ACC112 (cell line): ENCODE measurements around the gene FAM107A.

Source experiments
- H2AFZ ChIP-seq: fragments of 200-600 bp; sonication (generic); one replicate; pipeline ENCODE4 v1.6.0; 2017; ENCODE audit warnings: antibody characterized with exemption, low read length; ENCODE audit not compliant: unreplicated experiment
- H3K27ac ChIP-seq: fragments of 200-600 bp; sonication (generic); 2 replicates; pipeline ENCODE4 v1.5.1; 2014; ENCODE audit warnings: low read depth, mild to moderate bottlenecking, antibody characterized with exemption, low read length, moderate library complexity
- H3K27me3 ChIP-seq: fragments of 200-600 bp; sonication (generic); 2 replicates; pipeline ENCODE4 v1.6.1; 2014; ENCODE audit warnings: mild to moderate bottlenecking, antibody characterized with exemption, low read length, moderate library complexity, mixed read lengths; ENCODE audit not compliant: insufficient read depth
- H3K36me3 ChIP-seq: fragments of 200-600 bp; sonication (generic); 2 replicates; pipeline ENCODE4 v1.6.1; 2016; ENCODE audit warnings: mild to moderate bottlenecking, antibody characterized with exemption, low read length, moderate library complexity, mixed read lengths; ENCODE audit not compliant: insufficient read depth
- H3K4me1 ChIP-seq: fragments of 200-600 bp; sonication (generic); one replicate; pipeline ENCODE4 v1.6.1; 2016; ENCODE audit warnings: low read length, mixed read lengths; ENCODE audit not compliant: insufficient read depth, unreplicated experiment, control insufficient read depth
- H3K4me3 ChIP-seq: fragments of 200-600 bp; sonication (generic); 2 replicates; pipeline ENCODE4 v1.5.1; 2014; ENCODE audit warnings: mild to moderate bottlenecking, low read depth, low read length
- H3K79me2 ChIP-seq: fragments of 200-600 bp; sonication (generic); one replicate; pipeline ENCODE4 v1.6.0; 2016; ENCODE audit warnings: low read length; ENCODE audit not compliant: control insufficient read depth, unreplicated experiment, insufficient read depth

FAM107A gene

GRCh38 chr3:58577269-58577821 is at the start of gene FAM107A:
FAM107A (minus strand) TSS chr3:58577391; CDS start chr3:58569860, 7,531 bp downstream.
- no peak within 1 kb of the TSS for H2AFZ ChIP-seq
- H3K36me3 ChIP-seq, result no peaks in the 10 kb centered on the region
- peak within 1 kb of the TSS; percentile 7; the same call in 1 of the 2 replicates for H3K4me3 ChIP-seq
- no peaks in the 10 kb centered on the region for H3K79me2 ChIP-seq
- peak within 1 kb of the TSS; percentile 28; the same call in 1 of the 2 replicates for H3K27ac ChIP-seq
- no peaks in the 10 kb centered on the region for H3K27me3 ChIP-seq
- peaks cover 5% of the 10 kb centered on the region for H3K4me1 ChIP-seq

DNA sequence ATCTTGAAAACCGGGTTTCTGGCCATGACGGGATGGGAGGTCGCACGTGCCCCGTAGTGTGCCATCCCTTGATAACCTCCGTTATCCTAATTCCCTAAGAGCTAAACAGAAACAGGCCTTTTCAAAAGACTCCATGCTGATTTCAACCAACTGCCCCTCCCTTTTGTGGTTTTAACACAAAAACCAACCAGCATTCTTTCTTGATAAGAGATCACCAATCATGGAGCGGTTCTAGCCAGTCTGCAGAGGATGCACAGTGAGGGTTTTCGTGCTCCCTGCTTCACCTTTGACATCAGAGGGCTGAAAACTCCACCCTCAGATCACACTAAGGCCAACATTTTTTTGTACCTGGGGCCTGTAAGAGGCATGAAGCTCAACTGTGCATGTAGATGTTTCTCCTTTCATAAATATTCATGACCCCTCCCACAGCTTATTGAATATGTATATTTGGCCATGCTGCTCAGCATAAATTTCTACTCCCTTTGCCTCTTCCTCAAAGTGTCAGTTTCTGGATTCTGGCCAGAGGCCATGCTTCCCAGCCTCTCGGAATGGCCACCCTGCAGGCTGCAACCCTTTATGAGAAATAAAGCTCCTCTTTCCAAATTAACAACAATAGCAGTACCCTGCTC is 48.1 kb upstream of the FAM107A start:
- H3K27me3 ChIP-seq, result no peaks in the 10 kb centered on the region
- H3K4me1 ChIP-seq, result peaks cover 30% of the 10 kb centered on the region
- H3K79me2 ChIP-seq, result no peaks in the 10 kb centered on the region

GRCh38 chr3:58624550-58624949 is 47.4 kb upstream of the FAM107A start:
- Histone ChIP-seq H2AFZ (no peak overlapping the region), H3K4me1 (peaks cover 24% of the 10 kb centered on the region), H3K27me3 (no peaks in the 10 kb centered on the region), H3K79me2 (no peaks in the 10 kb centered on the region), H3K27ac (no peak overlapping the region), H3K4me3 (no peak overlapping the region), H3K36me3 (no peaks in the 10 kb centered on the region)

More for the DNA sequence above, 48.1 kb upstream of the FAM107A start:
- no peak overlapping the region for H3K27ac ChIP-seq
- no peak overlapping the region for H3K4me3 ChIP-seq
- H3K36me3 ChIP-seq, result no peaks in the 10 kb centered on the region
- H2AFZ ChIP-seq, result no peak overlapping the region

GRCh38 chr3:58623961-58624360 is 46.8 kb upstream of the FAM107A start:
- Histone ChIP-seq H3K79me2 (no peaks in the 10 kb centered on the region), H3K36me3 (no peaks in the 10 kb centered on the region), H3K4me1 (peaks cover 19% of the 10 kb centered on the region), H3K27me3 (no peaks in the 10 kb centered on the region), H3K27ac (no peak overlapping the region), H3K4me3 (no peak overlapping the region), H2AFZ (no peak overlapping the region)

DNA sequence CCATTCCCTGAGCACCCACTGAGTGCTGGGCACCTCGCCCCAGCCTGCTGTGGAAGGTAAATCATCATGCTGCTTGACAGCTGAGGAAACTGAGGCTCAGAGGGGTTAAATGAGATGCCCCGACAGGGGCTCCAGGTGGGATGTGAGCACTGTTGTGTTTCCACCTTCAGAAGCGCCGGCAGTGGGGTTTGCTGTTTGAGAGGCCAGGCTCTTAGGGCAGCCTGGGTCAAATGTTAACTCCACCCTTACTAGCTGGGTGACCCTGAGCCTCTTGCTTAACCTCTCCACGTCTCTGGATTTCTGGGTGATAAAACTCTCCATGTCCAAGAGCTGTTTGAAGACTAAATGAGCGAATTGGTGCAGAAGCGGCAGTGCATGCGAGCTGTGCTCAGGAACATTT is 46.3 kb upstream of the FAM107A start:
- peaks cover 14% of the 10 kb centered on the region for H3K4me1 ChIP-seq
- no peaks in the 10 kb centered on the region for H3K79me2 ChIP-seq
- no peaks in the 10 kb centered on the region for H3K36me3 ChIP-seq
- H3K27ac ChIP-seq, result no peak overlapping the region
- no peak overlapping the region for H2AFZ ChIP-seq
- no peaks in the 10 kb centered on the region for H3K27me3 ChIP-seq
- no peak overlapping the region for H3K4me3 ChIP-seq

DNA sequence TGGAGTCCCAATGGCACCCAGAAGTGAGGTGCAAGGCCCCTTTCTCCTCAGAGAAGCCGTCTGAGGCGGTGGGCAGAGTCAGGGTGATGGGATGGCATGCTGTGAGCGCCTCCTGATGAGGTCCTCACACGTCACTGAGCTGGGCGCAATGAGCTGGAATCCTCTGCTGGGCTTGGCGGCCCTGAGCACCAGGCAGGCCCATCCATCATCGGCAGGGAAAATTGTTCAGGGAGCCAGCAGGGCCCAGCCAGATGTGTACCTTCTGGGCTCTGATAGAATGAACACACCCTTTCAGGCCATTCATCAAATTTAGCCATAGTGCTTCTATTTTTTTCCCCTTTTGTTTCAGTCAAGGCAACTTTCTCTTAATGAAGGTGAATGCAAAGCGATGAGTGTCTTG is 45.7 kb upstream of the FAM107A start:
- Histone ChIP-seq H3K79me2 (no peaks in the 10 kb centered on the region), H3K4me3 (no peak overlapping the region), H2AFZ (no peak overlapping the region), H3K27ac (no peak overlapping the region), H3K36me3 (no peaks in the 10 kb centered on the region), H3K4me1 (peaks cover 9% of the 10 kb centered on the region), H3K27me3 (no peaks in the 10 kb centered on the region)

DNA sequence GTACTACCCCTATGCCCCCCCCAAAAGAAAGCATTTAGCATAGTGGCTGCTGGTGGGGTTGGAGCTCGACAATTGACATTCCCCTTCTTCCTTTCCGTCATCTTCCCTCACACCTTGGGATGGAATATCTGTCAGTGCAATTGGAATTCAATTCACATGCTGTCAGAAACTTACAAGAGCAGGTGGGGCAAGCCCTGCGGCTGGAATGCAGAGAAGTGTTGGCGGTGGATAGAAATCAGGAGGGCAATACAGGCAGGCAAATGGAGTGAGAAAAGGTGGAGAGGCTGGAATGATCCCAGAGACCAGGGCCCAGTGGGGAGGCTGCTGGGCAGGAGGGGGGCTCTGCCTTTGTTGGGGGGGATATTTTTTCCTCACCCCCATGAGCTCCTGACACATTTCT is 45.2 kb upstream of the FAM107A start:
- H3K27me3 ChIP-seq, result no peaks in the 10 kb centered on the region
- H3K27ac ChIP-seq, result no peak overlapping the region
- H3K79me2 ChIP-seq, result no peaks in the 10 kb centered on the region
- no peak overlapping the region for H3K4me3 ChIP-seq
- no peak overlapping the region for H2AFZ ChIP-seq
- H3K36me3 ChIP-seq, result no peaks in the 10 kb centered on the region
- peaks cover 4% of the 10 kb centered on the region for H3K4me1 ChIP-seq

DNA sequence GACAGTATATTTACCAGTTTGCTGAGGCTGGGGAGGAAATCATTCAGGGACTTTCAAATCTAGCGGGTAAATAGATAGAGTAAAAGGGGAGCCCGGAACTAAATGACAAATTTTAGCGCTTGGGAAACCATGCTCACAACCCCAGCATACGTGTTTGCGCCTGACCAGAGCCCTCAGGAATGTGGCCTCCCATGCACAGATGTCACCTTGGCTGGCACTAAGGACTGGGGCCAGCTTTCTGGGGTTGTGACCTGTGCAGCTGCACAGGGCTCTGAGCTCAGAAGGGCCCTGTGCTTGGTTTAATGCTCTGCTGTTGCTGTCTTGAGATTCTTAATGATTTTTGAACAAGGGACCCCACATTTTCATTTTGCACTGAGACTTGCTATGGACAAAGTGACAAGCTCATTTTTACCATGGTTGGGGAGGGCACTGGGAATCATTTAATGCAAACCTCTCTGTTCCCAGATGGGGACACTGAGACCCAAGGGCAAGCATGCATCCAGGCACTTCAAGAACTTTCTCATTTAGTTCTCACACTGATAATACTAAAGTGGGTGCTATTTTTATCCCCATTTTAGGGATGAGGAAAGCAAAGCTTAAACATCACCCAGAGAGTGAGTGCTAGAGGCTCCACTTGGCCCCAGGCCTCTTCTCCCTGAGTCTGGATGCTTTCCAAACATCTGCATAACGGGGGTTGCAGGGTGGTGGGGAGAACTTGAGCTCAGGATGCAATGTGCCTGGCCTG is 44.1 kb upstream of the FAM107A start:
- H2AFZ ChIP-seq, result no peak overlapping the region
- no peak overlapping the region for H3K4me3 ChIP-seq

DNA sequence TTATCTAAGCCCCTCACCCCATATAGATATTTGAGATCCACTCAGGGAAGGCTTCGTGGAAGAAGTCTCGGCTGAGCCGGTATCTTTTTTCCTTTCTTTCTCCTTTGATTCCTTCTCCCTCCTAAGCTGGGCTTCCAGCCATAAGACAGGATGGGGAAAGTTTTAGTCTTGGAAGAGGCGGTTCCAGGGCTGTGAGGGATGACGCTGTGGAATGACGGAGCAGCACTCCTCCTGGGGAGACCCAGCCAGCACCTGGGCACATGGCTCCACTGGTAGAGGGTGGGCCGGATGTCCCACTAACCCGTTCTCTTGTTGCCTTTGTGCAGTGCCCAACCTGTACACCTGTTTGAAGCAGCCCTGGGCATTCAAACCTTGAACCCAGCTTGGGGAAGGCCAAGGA is 43.2 kb upstream of the FAM107A start:
- Histone ChIP-seq H2AFZ (no peak overlapping the region), H3K79me2 (no peaks in the 10 kb centered on the region), H3K27me3 (no peaks in the 10 kb centered on the region), H3K4me1 (no peaks in the 10 kb centered on the region), H3K36me3 (no peaks in the 10 kb centered on the region), H3K27ac (no peak overlapping the region), H3K4me3 (no peak overlapping the region)

More for the DNA sequence above, 44.1 kb upstream of the FAM107A start:
- H3K36me3 ChIP-seq, result no peaks in the 10 kb centered on the region
- H3K27ac ChIP-seq, result no peak overlapping the region
- H3K27me3 ChIP-seq, result no peaks in the 10 kb centered on the region
- no peaks in the 10 kb centered on the region for H3K4me1 ChIP-seq
- H3K79me2 ChIP-seq, result no peaks in the 10 kb centered on the region

DNA sequence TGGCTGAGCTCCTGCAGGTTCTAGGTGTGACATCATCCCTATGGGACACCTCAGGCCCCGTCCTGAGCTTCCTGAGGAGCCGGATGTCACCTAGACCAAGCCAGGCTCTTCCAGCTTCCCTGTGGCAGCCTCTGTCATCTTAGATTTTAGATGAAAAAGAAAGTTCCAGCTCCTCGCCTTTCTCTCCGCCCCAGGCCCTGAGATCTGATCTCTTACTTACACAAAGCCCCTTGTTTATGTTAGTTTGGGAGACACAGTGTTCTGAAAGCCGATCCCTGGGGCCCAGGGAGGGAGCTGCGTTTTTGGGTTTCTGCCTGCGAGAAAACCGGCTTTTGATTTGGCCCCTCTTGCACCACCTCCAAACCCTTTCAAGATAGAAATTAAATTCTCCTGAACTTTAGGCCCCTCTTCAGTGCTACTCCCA is 40.2 kb upstream of the FAM107A start:
- H3K27ac ChIP-seq, result no peak overlapping the region
- H3K79me2 ChIP-seq, result no peaks in the 10 kb centered on the region
- no peaks in the 10 kb centered on the region for H3K27me3 ChIP-seq
- no peak overlapping the region for H2AFZ ChIP-seq
- no peak overlapping the region for H3K4me3 ChIP-seq
- no peaks in the 10 kb centered on the region for H3K4me1 ChIP-seq
- no peaks in the 10 kb centered on the region for H3K36me3 ChIP-seq
